Right hindlimb (tissue), 1 donor: ENCODE results near the gene CLEC2D.
"Not testable (repeated sequence)": the region's sequence is repeated elsewhere in the genome, so short reads cannot be mapped to it uniquely, and the experiment has no call there.

ENCODE experiments used
- DNase-seq: peaks from one replicate; pipeline ENCODE4 v3.0.0-alpha.2; 2018

The CLEC2D gene

GRCh38 chr12:9731393-9731792, 61.9 kb downstream of the CLEC2D start:
- DNase-seq: no peak

- DNase-seq: no peak
These were observed 62.3 kb downstream of the CLEC2D start for GRCh38 chr12:9731797-9732196.

GRCh38 chr12:9732921-9733461, 63.5 kb downstream of the CLEC2D start, which contains the start of gene CLECL1:
Gene CLECL1, minus strand, starts transcription at chr12:9733097.
- DNase-seq: no peak

GRCh38 chr12:9735601-9736000, 66.1 kb downstream of the CLEC2D start:
- no peak for DNase-seq

- no peak for DNase-seq
These were observed 67.6 kb downstream of the CLEC2D start for GRCh38 chr12:9736936-9737705.

GRCh38 chr12:9738905-9739304, 69.4 kb downstream of the CLEC2D start:
- not testable (repeated sequence) for DNase-seq

GRCh38 chr12:9739404-9740105, 70.0 kb downstream of the CLEC2D start:
- peak; percentile 25 for DNase-seq

GRCh38 chr12:9740106-9740750, 70.7 kb downstream of the CLEC2D start:
- no peak for DNase-seq

- no peak for DNase-seq
These were observed 72.2 kb downstream of the CLEC2D start for GRCh38 chr12:9741726-9742125.

GRCh38 chr12:9742661-9743060, 73.1 kb downstream of the CLEC2D start:
- no peak for DNase-seq

- DNase-seq: no peak
These were observed 75.7 kb downstream of the CLEC2D start for GRCh38 chr12:9745199-9745598.
